Measurements from ENCODE around the gene CCDC92B.

CCDC92B gene

GRCh38 chr17:2751491-2751890 is 2.0 kb upstream of the CCDC92B start:
- DNase-seq (no peak), ATAC-seq (replicated peaks) (no peak)
- Mint-ChIP-seq H3K27ac (no peak overlapping the region), H3K4me1 (peaks cover 4 to 8% of the 10 kb centered on the region in 2 donors), H3K4me3 (no peak overlapping the region), H3K27me3 (peaks cover 50 to 71% of the 10 kb centered on the region in 2 donors), H3K9me3 (no peaks in the 10 kb centered on the region), H3K36me3 (no peaks in the 10 kb centered on the region)

GRCh38 chr17:2750721-2751120 is 1.3 kb upstream of the CCDC92B start:
- Mint-ChIP-seq H3K36me3 (no peaks in the 10 kb centered on the region), H3K9me3 (no peaks in the 10 kb centered on the region), H3K27me3 (peaks cover 46 to 67% of the 10 kb centered on the region in 2 donors), H3K4me1 (no peaks in the 10 kb centered on the region), H3K27ac (no peak overlapping the region), H3K4me3 (no peak overlapping the region)
- DNase-seq (no peak), ATAC-seq (replicated peaks) (no peak)

- H3K4me1 Mint-ChIP-seq: no peaks in the 10 kb centered on the region
- no peaks in the 10 kb centered on the region for H3K36me3 Mint-ChIP-seq
- H3K9me3 Mint-ChIP-seq: no peaks in the 10 kb centered on the region
- peaks cover 54 to 77% of the 10 kb centered on the region in 2 donors for H3K27me3 Mint-ChIP-seq
- ATAC-seq (replicated peaks) (peak; percentile 97 to 98), DNase-seq (peak; percentile 65)
- H3K4me3 Mint-ChIP-seq: no peak overlapping the region
- no peak overlapping the region for H3K27ac Mint-ChIP-seq
These were observed 331 bp upstream of the CCDC92B start for GRCh38 chr17:2749784-2750181.

- H3K27me3 Mint-ChIP-seq: peaks cover 50 to 61% of the 10 kb centered on the region in 2 donors
- no peaks in the 10 kb centered on the region for H3K9me3 Mint-ChIP-seq
- H3K4me1 Mint-ChIP-seq: no peaks in the 10 kb centered on the region
- no peaks in the 10 kb centered on the region for H3K36me3 Mint-ChIP-seq
- no peak for ATAC-seq (replicated peaks)
- H3K4me3 Mint-ChIP-seq: no peak overlapping the region
- no peak for DNase-seq
- H3K27ac Mint-ChIP-seq: no peak overlapping the region
These were observed 4.0 kb downstream of the CCDC92B start for GRCh38 chr17:2745317-2746037.

GRCh38 chr17:2737693-2738092 is 11.8 kb downstream of the CCDC92B start:
- Mint-ChIP-seq H3K27me3 (peaks cover 19 to 26% of the 10 kb centered on the region in 2 donors), H3K27ac (no peak overlapping the region), H3K4me3 (no peak overlapping the region), H3K36me3 (no peaks in the 10 kb centered on the region), H3K9me3 (no peaks in the 10 kb centered on the region), H3K4me1 (no peaks in the 10 kb centered on the region)
- no peak for ATAC-seq (replicated peaks)
- no peak for DNase-seq

GRCh38 chr17:2736956-2737355 is 12.5 kb downstream of the CCDC92B start:
- DNase-seq (no peak), ATAC-seq (replicated peaks) (no peak)
- H3K27me3 Mint-ChIP-seq: peaks cover 17 to 29% of the 10 kb centered on the region in 2 donors
- no peak overlapping the region for H3K4me3 Mint-ChIP-seq
- H3K27ac Mint-ChIP-seq: no peak overlapping the region
- no peaks in the 10 kb centered on the region for H3K36me3 Mint-ChIP-seq
- no peaks in the 10 kb centered on the region for H3K9me3 Mint-ChIP-seq
- H3K4me1 Mint-ChIP-seq: no peaks in the 10 kb centered on the region

- DNase-seq (no peak), ATAC-seq (replicated peaks) (no peak)
- peaks cover 19 to 34% of the 10 kb centered on the region in 2 donors for H3K27me3 Mint-ChIP-seq
- H3K9me3 Mint-ChIP-seq: no peaks in the 10 kb centered on the region
- no peak overlapping the region for H3K4me3 Mint-ChIP-seq
- no peaks in the 10 kb centered on the region for H3K36me3 Mint-ChIP-seq
- H3K4me1 Mint-ChIP-seq: no peaks in the 10 kb centered on the region
- no peak overlapping the region for H3K27ac Mint-ChIP-seq
These were observed 13.6 kb downstream of the CCDC92B start for GRCh38 chr17:2735896-2736295.

GRCh38 chr17:2734939-2735338 is 14.5 kb downstream of the CCDC92B start:
- H3K9me3 Mint-ChIP-seq: no peaks in the 10 kb centered on the region
- DNase-seq (no peak), ATAC-seq (replicated peaks) (no peak)
- peaks cover 24 to 44% of the 10 kb centered on the region in 2 donors for H3K27me3 Mint-ChIP-seq
- no peaks in the 10 kb centered on the region for H3K36me3 Mint-ChIP-seq
- H3K27ac Mint-ChIP-seq: no peak overlapping the region
- no peaks in the 10 kb centered on the region for H3K4me1 Mint-ChIP-seq
- H3K4me3 Mint-ChIP-seq: no peak overlapping the region

GRCh38 chr17:2731807-2732206 is 17.6 kb downstream of the CCDC92B start:
- no peak overlapping the region for H3K4me3 Mint-ChIP-seq
- DNase-seq: no peak
- peaks cover 34 to 55% of the 10 kb centered on the region in 2 donors for H3K27me3 Mint-ChIP-seq
- H3K27ac Mint-ChIP-seq: no peak overlapping the region
- no peaks in the 10 kb centered on the region for H3K9me3 Mint-ChIP-seq
- no peaks in the 10 kb centered on the region for H3K36me3 Mint-ChIP-seq
- ATAC-seq (replicated peaks): no peak
- H3K4me1 Mint-ChIP-seq: no peaks in the 10 kb centered on the region

GRCh38 chr17:2730764-2731353 is 18.6 kb downstream of the CCDC92B start:
- Mint-ChIP-seq H3K27ac (no peak overlapping the region), H3K27me3 (peaks cover 35 to 58% of the 10 kb centered on the region in 2 donors), H3K4me3 (no peak overlapping the region), H3K9me3 (no peaks in the 10 kb centered on the region), H3K4me1 (no peaks in the 10 kb centered on the region), H3K36me3 (no peaks in the 10 kb centered on the region)
- DNase-seq (no peak), ATAC-seq (replicated peaks) (no peak)

- DNase-seq: peak; percentile 31
- H3K27me3 Mint-ChIP-seq: peaks cover 32 to 58% of the 10 kb centered on the region in 2 donors
- peak overlapping the region in 1 of 2 donors; percentile 67 for H3K4me3 Mint-ChIP-seq
These were observed 24.7 kb downstream of the CCDC92B start for GRCh38 chr17:2724784-2725164.

GRCh38 chr17:2723997-2724783 is 25.3 kb downstream of the CCDC92B start:
- H3K27ac Mint-ChIP-seq: no peak overlapping the region
- peak; percentile 35 to 44 for ATAC-seq (replicated peaks)
- H3K27me3 Mint-ChIP-seq: peaks cover 31 to 56% of the 10 kb centered on the region in 2 donors
- H3K36me3 Mint-ChIP-seq: no peaks in the 10 kb centered on the region
- peak overlapping the region; percentile 66 to 67 for H3K4me3 Mint-ChIP-seq
- no peaks in the 10 kb centered on the region for H3K9me3 Mint-ChIP-seq
- H3K4me1 Mint-ChIP-seq: peaks cover 0 to 5% of the 10 kb centered on the region in 2 donors
- no peak for DNase-seq

More at GRCh38 chr17:2724784-2725164, 24.7 kb downstream of the CCDC92B start:
- Mint-ChIP-seq H3K27ac (no peak overlapping the region), H3K36me3 (no peaks in the 10 kb centered on the region), H3K4me1 (peaks cover 0 to 5% of the 10 kb centered on the region in 2 donors), H3K9me3 (no peaks in the 10 kb centered on the region)
- peak; percentile 81 to 82 for ATAC-seq (replicated peaks)

GRCh38 chr17:2723505-2723996 is 25.9 kb downstream of the CCDC92B start:
- Mint-ChIP-seq H3K9me3 (no peaks in the 10 kb centered on the region), H3K4me3 (peak overlapping the region; percentile 35 to 46), H3K36me3 (no peaks in the 10 kb centered on the region), H3K27me3 (peaks cover 31 to 56% of the 10 kb centered on the region in 2 donors), H3K4me1 (peaks cover 0 to 5% of the 10 kb centered on the region in 2 donors), H3K27ac (no peak overlapping the region)
- DNase-seq (no peak), ATAC-seq (replicated peaks) (no peak)

GRCh38 chr17:2722611-2723010 is 26.8 kb downstream of the CCDC92B start:
- Mint-ChIP-seq H3K4me3 (no peak overlapping the region), H3K27me3 (peaks cover 31 to 56% of the 10 kb centered on the region in 2 donors), H3K27ac (no peak overlapping the region), H3K4me1 (peaks cover 0 to 5% of the 10 kb centered on the region in 2 donors), H3K9me3 (no peaks in the 10 kb centered on the region), H3K36me3 (no peaks in the 10 kb centered on the region)
- DNase-seq (no peak), ATAC-seq (replicated peaks) (no peak)
